Osteocyte (in vitro differentiated cells): ENCODE measurements around the gene SLC25A18. TPM values are rescaled to one million over a fixed set of nuclear protein-coding genes. Genes with fewer than 3 reads are reported as not detected.

Experiments
- DNase-seq: peaks from one replicate; pipeline ENCODE4 v3.0.0; 2021; ENCODE audit warnings: mixed read lengths; ENCODE audit not compliant: unreplicated experiment; ENCODE audit errors: extremely low spot score
- H3K27ac Mint-ChIP-seq: one replicate; pipeline ENCODE4 v1.8.0; 2021; ENCODE audit warnings: mild to moderate bottlenecking, mixed read lengths; ENCODE audit not compliant: unreplicated experiment
- H3K27me3 Mint-ChIP-seq: one replicate; pipeline ENCODE4 v1.8.0; 2021; ENCODE audit warnings: mixed read lengths; ENCODE audit not compliant: unreplicated experiment
- H3K36me3 Mint-ChIP-seq: one replicate; pipeline ENCODE4 v1.8.0; 2021; ENCODE audit warnings: mixed read lengths; ENCODE audit not compliant: unreplicated experiment
- H3K4me1 Mint-ChIP-seq: one replicate; pipeline ENCODE4 v1.8.0; 2021; ENCODE audit warnings: mixed read lengths; ENCODE audit not compliant: unreplicated experiment
- H3K4me3 Mint-ChIP-seq: one replicate; pipeline ENCODE4 v1.8.0; 2021; ENCODE audit warnings: mild to moderate bottlenecking, moderate library complexity, mixed read lengths; ENCODE audit not compliant: unreplicated experiment
- H3K9me3 Mint-ChIP-seq: one replicate; pipeline ENCODE4 v1.8.0; 2021; ENCODE audit warnings: mixed read lengths; ENCODE audit not compliant: unreplicated experiment
- CTCF ChIP-seq: fragments of 200-600 bp; sonication (generic); IDR thresholded peaks from 2 replicates; pipeline ENCODE4 v1.5.0; 2021; ENCODE audit warnings: antibody characterized with exemption, mild to moderate bottlenecking, moderate library complexity
- total RNA-seq: library from RNA; stranded (reverse); gene quantifications from 2 replicates; pipeline ENCODE4 v1.2.1, GENCODE V29; 2021

SLC25A18 gene
- total RNA-seq, 1 donor from 2014 or later = not detected

- Mint-ChIP-seq H3K27ac (no peak overlapping the region), H3K27me3 (no peaks in the 10 kb centered on the region), H3K4me1 (peaks cover 7% of the 10 kb centered on the region), H3K9me3 (no peaks in the 10 kb centered on the region), H3K4me3 (no peak overlapping the region), H3K36me3 (no peaks in the 10 kb centered on the region)
- TF ChIP-seq CTCF = no peak
- DNase-seq = no peak
These were observed 18.3 kb downstream of the SLC25A18 start for GRCh38 chr22:17581631-17582030.

- Mint-ChIP-seq H3K4me1 (peaks cover under 1% of the 10 kb centered on the region), H3K36me3 (no peaks in the 10 kb centered on the region), H3K9me3 (no peaks in the 10 kb centered on the region), H3K27ac (no peak overlapping the region), H3K4me3 (no peak overlapping the region), H3K27me3 (no peaks in the 10 kb centered on the region)
- no peak for DNase-seq
- no peak for TF ChIP-seq CTCF
These were observed 19.9 kb downstream of the SLC25A18 start for GRCh38 chr22:17583151-17583550.

GRCh38 chr22:17586831-17587440, 23.6 kb downstream of the SLC25A18 start:
- no peak for DNase-seq
- H3K4me3 Mint-ChIP-seq = no peak overlapping the region
- H3K27ac Mint-ChIP-seq = no peak overlapping the region
- peaks cover 22% of the 10 kb centered on the region for H3K36me3 Mint-ChIP-seq
- H3K9me3 Mint-ChIP-seq = no peaks in the 10 kb centered on the region
- no peak for TF ChIP-seq CTCF
- H3K27me3 Mint-ChIP-seq = no peaks in the 10 kb centered on the region
- no peaks in the 10 kb centered on the region for H3K4me1 Mint-ChIP-seq

GRCh38 chr22:17587629-17588028, 24.3 kb downstream of the SLC25A18 start:
- DNase-seq = no peak
- Mint-ChIP-seq H3K36me3 (peaks cover 28% of the 10 kb centered on the region), H3K4me1 (no peaks in the 10 kb centered on the region), H3K9me3 (no peaks in the 10 kb centered on the region), H3K27ac (no peak overlapping the region), H3K4me3 (no peak overlapping the region), H3K27me3 (no peaks in the 10 kb centered on the region)
- no peak for TF ChIP-seq CTCF

- H3K27me3 Mint-ChIP-seq = no peaks in the 10 kb centered on the region
- no peak for TF ChIP-seq CTCF
- H3K4me3 Mint-ChIP-seq = no peak overlapping the region
- DNase-seq = no peak
- H3K4me1 Mint-ChIP-seq = no peaks in the 10 kb centered on the region
- H3K9me3 Mint-ChIP-seq = no peaks in the 10 kb centered on the region
- no peak overlapping the region for H3K27ac Mint-ChIP-seq
- H3K36me3 Mint-ChIP-seq = peaks cover 35% of the 10 kb centered on the region
These were observed 25.3 kb downstream of the SLC25A18 start for GRCh38 chr22:17588606-17589005.
